Suppressor macrophage (primary cell): ENCODE measurements around the gene GPRIN2.

Source experiments
- DNase-seq, 4 experiments: peaks; one replicate each; pipeline ENCODE4 v3.0.0-alpha.2; 2020 to 2022

GPRIN2 gene

GRCh38 chr10:46549171-46550075 is 7.0 kb downstream of the GPRIN2 start:
- peak in 1 of 4 experiments; percentile 2 for DNase-seq

GRCh38 chr10:46548498-46549090 is 7.9 kb downstream of the GPRIN2 start:
- peak in 1 of 4 experiments; percentile 2 for DNase-seq

- DNase-seq = peak in 1 of 4 experiments; percentile 1
These were observed 8.6 kb downstream of the GPRIN2 start for GRCh38 chr10:46547541-46548497.

DNA sequence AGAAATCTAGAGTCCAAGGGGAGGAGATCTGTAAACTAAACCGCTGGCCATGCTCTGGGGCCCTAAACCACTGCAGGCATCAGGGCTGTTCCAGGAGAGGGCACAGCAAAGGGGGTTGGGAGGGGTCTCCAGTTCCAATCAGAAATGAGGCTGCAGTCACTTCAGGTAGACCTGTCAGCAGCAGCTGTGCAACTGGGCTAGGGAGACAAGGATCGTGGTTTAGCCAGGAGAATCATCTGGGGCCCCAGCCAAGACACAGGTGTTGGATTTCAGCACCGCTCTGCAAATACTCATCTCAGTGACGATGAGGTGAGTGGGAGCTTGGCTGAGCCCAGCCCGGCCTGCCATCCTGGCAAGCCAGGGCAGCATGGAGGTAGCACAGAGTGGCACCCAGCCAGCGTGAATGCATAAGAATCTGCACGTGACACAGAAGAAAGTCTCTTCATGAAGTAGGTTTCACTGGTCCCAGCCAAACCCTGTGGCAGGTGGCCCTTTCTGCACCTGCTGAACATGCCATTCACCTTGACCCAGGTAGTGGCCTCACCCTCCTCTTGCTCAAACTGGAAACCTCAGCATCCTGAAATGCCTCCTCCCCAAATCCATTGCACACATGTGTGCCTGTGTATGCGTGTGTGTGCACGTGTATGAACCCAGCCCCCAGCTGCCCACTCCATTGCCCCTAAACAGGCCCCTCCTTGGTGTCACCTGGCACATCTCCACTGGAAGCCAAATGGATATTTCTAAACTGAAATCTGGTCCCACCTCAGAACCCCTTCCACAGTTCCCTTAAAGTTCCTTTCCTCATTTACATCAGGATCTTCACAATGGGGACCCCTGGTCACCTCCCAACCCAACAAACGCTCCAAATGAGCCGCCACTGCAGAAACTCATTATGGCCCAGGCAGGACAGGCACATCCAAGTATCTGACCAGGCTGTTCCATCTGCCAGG is 9.6 kb downstream of the GPRIN2 start:
- DNase-seq = peak in 1 of 4 experiments; percentile 1

GRCh38 chr10:46545861-46546590 is 10.4 kb downstream of the GPRIN2 start:
- DNase-seq = no peak

DNA sequence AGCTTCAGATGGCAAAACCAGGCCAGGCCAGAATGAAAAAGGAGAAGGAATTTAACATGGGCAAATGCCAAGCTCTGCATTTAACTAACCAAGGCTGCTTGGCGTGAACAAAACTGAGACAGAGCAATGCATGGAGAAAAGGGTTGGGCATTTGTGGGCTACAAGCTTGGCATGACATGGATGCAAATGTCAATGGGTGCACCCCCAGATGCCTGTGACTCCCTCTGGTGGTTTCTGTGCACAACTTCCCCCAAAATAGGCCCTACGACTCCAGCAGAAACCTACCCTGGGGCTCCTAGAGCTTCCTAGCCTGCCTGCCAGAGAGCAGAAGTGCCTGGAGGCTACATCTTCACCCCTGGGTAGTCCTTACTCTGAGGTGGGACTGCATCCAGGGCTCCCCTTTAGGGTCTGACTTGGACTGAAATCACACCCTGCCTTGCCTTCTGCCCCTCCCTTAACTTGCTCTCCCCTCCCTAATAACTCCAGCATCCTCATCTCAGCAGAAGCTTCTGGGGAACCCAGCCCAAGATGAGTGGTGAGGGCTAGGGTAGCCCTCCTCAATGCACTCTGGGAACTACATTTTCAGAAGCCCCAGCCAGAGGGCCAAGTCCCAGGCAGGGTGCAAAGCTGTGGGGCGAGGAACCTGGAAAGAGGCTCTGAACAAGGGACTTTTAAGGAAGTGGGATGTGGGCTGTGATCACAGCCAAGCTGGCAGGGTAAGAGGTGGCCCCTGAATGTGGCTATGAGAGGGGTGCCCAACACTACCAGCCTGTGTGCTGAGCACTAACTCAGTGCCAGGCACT is 11.3 kb downstream of the GPRIN2 start:
- DNase-seq = peak; percentile 26 to 60 (median 52)

DNA sequence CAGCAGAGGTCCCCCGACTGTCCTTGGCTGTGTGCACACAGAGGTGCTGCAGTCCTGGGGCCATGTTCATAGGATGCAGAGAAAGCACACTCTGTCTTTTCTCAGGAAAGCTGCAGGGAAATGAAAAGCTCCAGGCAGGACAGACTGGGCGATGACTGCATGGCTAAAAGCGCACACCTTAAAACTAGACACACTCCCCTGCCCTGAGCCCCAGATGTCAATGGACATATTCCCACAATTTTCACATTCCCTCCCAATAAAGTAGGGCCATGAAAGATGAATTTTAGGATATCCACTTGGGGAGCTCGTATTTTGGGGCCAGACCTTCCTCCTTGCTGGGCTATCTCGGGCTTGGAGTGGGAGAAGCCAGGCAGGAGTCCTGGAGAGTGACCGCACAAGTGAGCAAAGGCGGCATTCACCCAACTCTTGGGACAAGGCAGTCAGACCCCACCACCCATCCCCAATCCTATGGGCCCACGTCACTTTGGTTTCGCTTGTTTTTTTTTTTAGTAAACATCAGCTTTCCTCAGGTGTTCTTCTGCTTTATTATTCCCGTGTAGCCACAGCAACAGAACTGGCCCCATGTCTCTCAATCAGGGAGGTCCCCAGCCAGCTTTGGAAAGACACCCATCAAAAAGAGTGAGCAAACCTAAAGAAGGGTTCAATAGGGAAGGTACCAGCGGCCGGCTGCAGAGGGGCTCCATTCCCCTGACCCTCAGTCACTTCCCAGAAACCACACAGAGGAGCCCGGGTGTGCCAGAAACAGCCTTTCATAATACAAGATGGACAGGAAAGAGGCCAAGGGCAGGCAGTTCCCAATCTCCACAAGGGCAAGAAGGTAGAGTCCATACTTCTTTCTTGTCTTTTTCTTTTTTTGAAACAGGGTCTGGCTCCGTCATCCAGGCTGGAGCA is 12.7 kb downstream of the GPRIN2 start:
- DNase-seq = no peak

DNA sequence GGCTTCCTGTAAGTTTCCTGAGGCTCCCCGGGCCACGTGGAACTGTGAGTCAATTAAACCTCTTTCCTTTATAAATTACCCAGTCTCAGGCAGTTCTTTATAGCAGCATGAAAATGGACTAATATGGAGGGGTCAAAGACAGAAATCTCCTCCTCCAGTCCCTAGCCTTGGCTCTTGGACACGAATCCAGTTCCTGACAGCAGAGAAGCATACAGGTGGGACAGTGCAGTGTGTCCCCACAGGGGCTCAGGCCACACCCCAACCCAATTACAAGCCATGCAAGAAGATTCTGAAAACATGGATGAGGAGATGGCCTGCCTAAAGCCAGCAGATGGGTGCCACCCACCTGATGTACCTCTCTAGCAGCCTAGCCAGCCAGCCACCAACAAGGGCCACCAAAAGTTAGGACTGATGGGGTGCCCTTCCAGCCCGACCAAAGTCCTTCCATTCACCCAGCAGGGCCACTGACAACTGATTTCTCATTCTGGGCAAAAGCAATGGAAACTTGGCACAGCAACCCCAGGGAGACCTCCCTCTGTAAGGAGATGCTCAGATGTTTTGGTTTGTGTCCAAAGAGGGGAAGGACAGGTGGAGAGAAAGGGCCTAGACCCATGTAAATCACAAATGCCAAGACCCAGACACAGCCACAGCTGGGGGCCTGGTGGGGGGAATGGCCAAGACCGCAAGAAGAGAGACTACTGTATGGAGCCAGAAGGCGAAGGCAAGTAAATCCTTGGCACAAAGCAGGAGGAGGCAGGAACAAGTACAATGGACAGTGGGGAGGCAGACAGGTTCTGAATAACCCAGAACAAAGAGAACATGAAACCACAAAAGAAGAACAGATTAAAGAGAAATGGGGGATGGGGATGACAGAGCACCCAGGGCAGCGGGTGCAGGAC is 13.6 kb downstream of the GPRIN2 start:
- no peak for DNase-seq

GRCh38 chr10:46541735-46542566 is 14.5 kb downstream of the GPRIN2 start:
- DNase-seq = no peak

DNA sequence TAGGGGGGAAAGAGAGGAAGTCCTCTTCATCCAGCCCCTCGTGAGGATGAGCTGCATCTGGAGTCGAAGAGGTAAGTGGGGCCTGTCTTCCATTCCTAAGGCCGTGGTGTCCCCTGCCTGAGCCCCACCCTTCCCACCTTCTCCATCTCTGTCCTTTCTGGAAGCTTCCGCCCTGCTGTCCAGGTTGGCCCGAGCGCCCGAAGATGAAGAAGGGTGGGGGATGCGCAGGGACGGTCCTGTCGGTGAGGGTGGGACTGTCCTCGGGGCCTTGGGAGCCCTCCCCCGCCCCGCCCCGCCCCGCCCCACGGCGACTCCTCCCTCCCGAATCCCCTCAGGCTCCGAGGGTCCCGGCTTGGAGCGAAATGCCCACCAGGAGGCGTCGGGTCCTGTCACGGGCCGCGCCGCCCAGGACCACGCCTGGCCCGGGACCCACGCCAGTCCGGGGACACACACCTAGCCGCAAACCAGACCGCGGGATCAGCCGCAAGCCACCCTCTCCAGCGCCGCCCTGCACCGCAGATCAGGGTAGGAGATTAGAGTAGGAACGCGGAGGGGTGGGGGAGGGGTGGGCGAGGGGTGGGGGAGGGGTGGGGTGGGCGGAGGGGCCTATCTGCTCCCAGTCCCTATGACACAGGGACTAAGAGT is 15.3 kb downstream of the GPRIN2 start:
- no peak for DNase-seq

DNA sequence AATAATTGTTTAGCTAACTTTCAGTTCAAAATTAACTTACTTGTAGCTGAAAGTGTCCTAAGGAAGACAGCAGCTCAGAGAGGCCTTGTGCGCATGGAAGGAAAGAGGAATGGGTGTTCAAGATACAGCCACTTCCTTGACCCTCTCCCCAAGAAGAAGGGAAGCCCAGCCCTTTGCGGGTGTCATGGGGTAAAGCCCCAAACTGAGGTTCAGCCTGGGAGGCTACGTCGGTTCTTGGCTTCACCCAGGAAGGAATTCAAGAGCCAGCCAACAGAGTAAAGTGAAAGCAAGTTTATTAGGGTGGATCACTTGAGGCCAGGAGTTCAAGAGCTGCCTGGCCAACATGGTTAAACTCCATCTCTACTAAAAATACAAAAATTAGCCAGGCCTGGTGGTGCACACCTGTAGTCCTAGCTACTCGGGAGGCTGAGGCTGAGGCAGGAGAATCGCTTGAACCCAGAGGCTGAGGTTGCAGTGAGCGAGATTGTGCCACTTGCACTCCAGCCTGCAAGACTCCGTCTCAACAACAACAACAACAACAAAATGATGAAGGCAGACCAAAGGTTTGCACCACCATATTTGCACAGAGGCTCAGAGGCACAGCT is 15.9 kb downstream of the GPRIN2 start:
- DNase-seq = no peak

- DNase-seq = no peak
These were observed 16.7 kb downstream of the GPRIN2 start for GRCh38 chr10:46539596-46540411.

- DNase-seq = no peak
These were observed 17.6 kb downstream of the GPRIN2 start for GRCh38 chr10:46538717-46539426.

DNA sequence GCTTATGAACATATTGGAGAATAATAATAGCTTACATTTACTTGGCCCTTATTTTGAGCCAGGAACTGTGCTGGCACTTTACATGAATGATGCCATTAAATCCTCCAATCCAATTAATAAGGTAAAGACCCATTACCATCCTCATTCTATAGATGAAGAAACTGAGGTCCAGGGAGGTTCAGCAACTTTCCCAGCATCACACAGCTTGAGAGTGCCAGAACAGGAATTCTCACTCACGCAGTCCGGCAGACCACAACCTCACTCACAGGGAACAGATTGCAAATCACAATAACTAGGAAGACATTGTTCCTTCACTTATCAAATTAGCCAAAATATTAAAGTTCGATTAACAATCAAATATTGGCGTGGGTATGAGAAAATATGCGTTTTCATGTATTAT is 18.3 kb downstream of the GPRIN2 start:
- no peak for DNase-seq
